Endothelial cell (in vitro differentiated cells): ENCODE results near the gene MYLK. TPM values are rescaled to one million over a fixed set of nuclear protein-coding genes. Genes with fewer than 3 reads are reported as not detected.
A peak's percentile ranks its signal among the peaks of the same experiment; 100 is the strongest.

ENCODE experiments used
- DNase-seq: peaks from one replicate; pipeline ENCODE4 v3.0.0; 2021; ENCODE audit warnings: low spot score
- H3K27ac Mint-ChIP-seq: one replicate; pipeline ENCODE4 v1.8.0; 2021; ENCODE audit warnings: mixed read lengths, inconsistent platforms; ENCODE audit not compliant: unreplicated experiment
- H3K27me3 Mint-ChIP-seq: one replicate; pipeline ENCODE4 v1.8.0; 2021; ENCODE audit warnings: mild to moderate bottlenecking, moderate library complexity, mixed read lengths, inconsistent platforms; ENCODE audit not compliant: unreplicated experiment
- H3K36me3 Mint-ChIP-seq: one replicate; pipeline ENCODE4 v1.8.0; 2021; ENCODE audit warnings: mild to moderate bottlenecking, low read depth, mixed read lengths, inconsistent platforms; ENCODE audit not compliant: unreplicated experiment
- H3K4me1 Mint-ChIP-seq: one replicate; pipeline ENCODE4 v1.8.0; 2021; ENCODE audit warnings: mild to moderate bottlenecking, mixed read lengths, inconsistent platforms; ENCODE audit not compliant: unreplicated experiment
- H3K4me3 Mint-ChIP-seq: one replicate; pipeline ENCODE4 v1.8.0; 2021; ENCODE audit warnings: mild to moderate bottlenecking, mixed read lengths, inconsistent platforms; ENCODE audit not compliant: unreplicated experiment
- H3K9me3 Mint-ChIP-seq: one replicate; pipeline ENCODE4 v1.8.0; 2021; ENCODE audit warnings: mixed read lengths, inconsistent platforms; ENCODE audit not compliant: unreplicated experiment
- total RNA-seq: library from RNA; stranded (reverse); fragmentation: NEBNext Ultra II Directional; extraction: Animal tissue kit (Norgen Biotek cat#: 25700); gene quantifications from one replicate; pipeline ENCODE4 v1.2.1, GENCODE V29; 2021; ENCODE audit not compliant: unreplicated experiment
- TF ChIP-seq, protein P1 (sequence below): fragments of 200-600 bp; sonication (generic); IDR thresholded peaks from one replicate; pipeline ENCODE4 v1.5.0; 2021; ENCODE audit warnings: antibody characterized with exemption; ENCODE audit not compliant: unreplicated experiment

The MYLK gene
- total RNA-seq, 1 donor from 2014 or later = 7.8 TPM

DNA sequence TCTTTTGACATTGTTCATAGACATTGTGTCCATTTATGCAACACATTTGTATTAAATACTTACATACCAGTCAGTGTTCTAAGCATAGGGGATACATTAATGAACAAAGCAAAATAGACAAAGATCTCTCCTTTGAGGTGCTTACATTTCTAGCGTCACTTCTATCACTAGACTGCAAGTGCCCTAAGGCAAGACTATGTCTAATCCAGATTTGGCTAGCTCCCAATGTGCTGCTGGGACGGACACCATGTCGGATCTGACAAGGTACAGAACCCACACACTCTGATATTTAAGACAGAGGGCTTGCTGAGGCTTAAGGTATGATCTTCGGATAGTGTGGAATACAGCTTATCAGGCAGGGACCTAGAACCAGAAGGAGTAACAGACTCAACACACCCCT is 41.4 kb downstream of the MYLK start:
- DNase-seq = no peak
- H3K4me3 Mint-ChIP-seq = no peak overlapping the region
- H3K27me3 Mint-ChIP-seq = peaks cover 2% of the 10 kb centered on the region
- H3K9me3 Mint-ChIP-seq = no peaks in the 10 kb centered on the region
- H3K36me3 Mint-ChIP-seq = no peaks in the 10 kb centered on the region
- TF ChIP-seq, protein P1, sequence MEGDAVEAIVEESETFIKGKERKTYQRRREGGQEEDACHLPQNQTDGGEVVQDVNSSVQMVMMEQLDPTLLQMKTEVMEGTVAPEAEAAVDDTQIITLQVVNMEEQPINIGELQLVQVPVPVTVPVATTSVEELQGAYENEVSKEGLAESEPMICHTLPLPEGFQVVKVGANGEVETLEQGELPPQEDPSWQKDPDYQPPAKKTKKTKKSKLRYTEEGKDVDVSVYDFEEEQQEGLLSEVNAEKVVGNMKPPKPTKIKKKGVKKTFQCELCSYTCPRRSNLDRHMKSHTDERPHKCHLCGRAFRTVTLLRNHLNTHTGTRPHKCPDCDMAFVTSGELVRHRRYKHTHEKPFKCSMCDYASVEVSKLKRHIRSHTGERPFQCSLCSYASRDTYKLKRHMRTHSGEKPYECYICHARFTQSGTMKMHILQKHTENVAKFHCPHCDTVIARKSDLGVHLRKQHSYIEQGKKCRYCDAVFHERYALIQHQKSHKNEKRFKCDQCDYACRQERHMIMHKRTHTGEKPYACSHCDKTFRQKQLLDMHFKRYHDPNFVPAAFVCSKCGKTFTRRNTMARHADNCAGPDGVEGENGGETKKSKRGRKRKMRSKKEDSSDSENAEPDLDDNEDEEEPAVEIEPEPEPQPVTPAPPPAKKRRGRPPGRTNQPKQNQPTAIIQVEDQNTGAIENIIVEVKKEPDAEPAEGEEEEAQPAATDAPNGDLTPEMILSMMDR = no peak
- H3K27ac Mint-ChIP-seq = peak overlapping the region; percentile 31
- H3K4me1 Mint-ChIP-seq = peaks cover 7% of the 10 kb centered on the region

DNA sequence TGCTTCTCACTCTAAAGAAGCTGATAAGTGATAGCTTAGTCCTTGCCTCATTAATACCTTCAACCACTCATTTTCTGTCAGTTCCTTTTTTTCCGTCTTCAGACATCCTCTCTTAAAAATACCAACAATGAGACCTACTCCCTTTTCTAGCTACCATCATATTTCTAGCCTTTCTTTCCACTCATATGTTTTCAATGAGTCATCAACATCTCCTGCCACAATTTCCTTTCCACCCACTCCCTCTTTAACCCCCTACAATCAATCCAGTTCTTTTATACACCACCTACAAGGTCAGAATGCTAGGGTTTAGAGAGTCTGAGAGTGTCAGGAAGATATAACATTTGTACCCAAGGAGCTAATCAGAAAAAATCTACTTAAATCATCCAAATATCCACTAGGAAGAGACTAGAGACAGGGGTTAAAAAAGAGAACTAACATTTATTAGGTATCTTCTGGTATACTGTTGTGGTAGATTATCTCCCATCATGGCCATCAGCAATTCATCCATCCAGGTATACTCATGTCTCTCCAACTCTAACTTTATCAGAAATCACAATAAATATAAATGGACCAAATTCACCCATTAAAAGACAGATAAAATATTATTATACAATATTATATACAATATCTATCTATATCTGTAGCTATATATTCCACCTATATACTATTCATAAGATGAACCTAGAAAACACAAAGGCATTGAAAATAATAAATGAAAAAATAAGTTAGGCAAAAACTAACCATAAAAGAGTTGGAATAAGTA is 42.5 kb downstream of the MYLK start:
- H3K4me1 Mint-ChIP-seq = peaks cover 7% of the 10 kb centered on the region
- H3K9me3 Mint-ChIP-seq = no peaks in the 10 kb centered on the region
- H3K36me3 Mint-ChIP-seq = no peaks in the 10 kb centered on the region

DNA sequence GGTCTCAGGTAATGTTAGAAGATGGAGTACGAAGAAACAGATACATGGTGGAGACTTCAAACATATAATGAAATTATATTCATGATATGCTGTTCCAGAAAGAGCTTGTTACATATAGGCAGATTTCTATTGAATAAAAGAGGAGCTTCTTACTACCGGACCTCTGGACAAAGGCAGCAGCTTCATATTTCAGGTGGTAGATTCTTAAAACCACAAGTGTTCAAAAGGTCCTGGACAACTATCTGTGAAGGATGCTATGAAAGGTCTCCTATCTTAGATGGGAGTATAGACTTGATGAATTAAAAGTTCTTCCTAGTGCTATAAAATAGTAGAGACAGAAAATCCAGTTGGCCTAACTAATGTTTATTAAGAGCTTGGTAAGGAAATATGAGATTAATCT is 43.2 kb downstream of the MYLK start:
- Mint-ChIP-seq H3K27ac (no peak overlapping the region), H3K36me3 (no peaks in the 10 kb centered on the region), H3K4me1 (peaks cover 7% of the 10 kb centered on the region), H3K4me3 (no peak overlapping the region), H3K27me3 (peaks cover 2% of the 10 kb centered on the region), H3K9me3 (no peaks in the 10 kb centered on the region)
- no peak for DNase-seq
- TF ChIP-seq, protein P1 = no peak

More for the DNA sequence above, 42.5 kb downstream of the MYLK start:
- Mint-ChIP-seq H3K4me3 (no peak overlapping the region), H3K27me3 (peaks cover 2% of the 10 kb centered on the region), H3K27ac (no peak overlapping the region)
- no peak for DNase-seq
- TF ChIP-seq, protein P1 = no peak

DNA sequence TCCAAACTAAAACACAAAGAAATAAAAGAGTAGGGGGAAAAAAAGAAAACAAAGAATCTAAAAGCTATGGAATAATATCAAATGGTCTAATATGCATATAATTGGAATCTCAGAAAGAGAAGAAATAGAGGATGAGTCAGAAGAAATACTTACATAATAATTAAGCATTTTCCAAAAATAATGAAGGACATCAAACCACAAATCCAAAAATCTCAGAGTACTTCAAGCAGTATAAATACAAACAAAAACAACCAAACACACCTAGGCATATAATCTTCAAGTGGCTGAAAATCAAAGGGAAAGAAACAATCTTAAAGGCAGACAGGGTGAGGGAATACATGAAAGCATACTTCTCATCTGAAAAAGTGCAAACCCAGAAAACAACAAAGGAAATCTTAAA is 46.3 kb downstream of the MYLK start:
- DNase-seq = no peak
- H3K9me3 Mint-ChIP-seq = no peaks in the 10 kb centered on the region
- H3K36me3 Mint-ChIP-seq = no peaks in the 10 kb centered on the region
- H3K27me3 Mint-ChIP-seq = peaks cover under 1% of the 10 kb centered on the region
- H3K27ac Mint-ChIP-seq = no peak overlapping the region
- H3K4me3 Mint-ChIP-seq = no peak overlapping the region
- TF ChIP-seq, protein P1 = no peak
- H3K4me1 Mint-ChIP-seq = no peaks in the 10 kb centered on the region

DNA sequence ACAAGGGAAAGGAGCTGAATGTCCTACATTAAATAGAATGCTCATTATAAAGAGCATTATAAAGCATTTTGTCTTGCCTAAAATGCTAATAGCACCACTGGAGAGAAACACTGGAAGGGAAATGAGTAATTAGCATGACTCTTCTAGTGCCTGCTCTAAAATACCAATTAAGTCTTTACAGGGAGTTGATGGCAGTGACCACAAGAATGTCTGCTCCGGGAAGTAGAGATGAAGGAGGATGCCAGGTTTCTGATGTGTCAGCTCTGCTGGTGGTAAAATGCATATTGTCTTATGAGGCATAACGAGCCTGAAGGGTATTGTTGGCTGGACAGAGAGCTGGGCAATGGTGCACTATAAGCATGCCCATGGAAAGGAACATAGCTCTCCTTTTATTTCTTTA is 49.5 kb downstream of the MYLK start:
- Mint-ChIP-seq H3K4me1 (no peaks in the 10 kb centered on the region), H3K27me3 (no peaks in the 10 kb centered on the region), H3K27ac (no peak overlapping the region), H3K9me3 (no peaks in the 10 kb centered on the region), H3K4me3 (no peak overlapping the region), H3K36me3 (no peaks in the 10 kb centered on the region)
- no peak for DNase-seq
- TF ChIP-seq, protein P1 = no peak
